Activated CD4-positive, alpha-beta T cell treated with anti-CD3 and anti-CD28 coated beads, Interleukin-10, Interleukin-2, amounts not matched to agents 100 ng/mL and 50 ng/mL, durations not matched to agents 16 hours and 8 hours (primary cell): Measurements from ENCODE around the gene BATF2.

Experiments used
- DNase-seq: peaks from one replicate; pipeline ENCODE4 v3.0.0-alpha.2; 2020

BATF2 gene

GRCh38 chr11:64963072-64963631, 33.6 kb downstream of the BATF2 start:
- DNase-seq = no peak

DNA sequence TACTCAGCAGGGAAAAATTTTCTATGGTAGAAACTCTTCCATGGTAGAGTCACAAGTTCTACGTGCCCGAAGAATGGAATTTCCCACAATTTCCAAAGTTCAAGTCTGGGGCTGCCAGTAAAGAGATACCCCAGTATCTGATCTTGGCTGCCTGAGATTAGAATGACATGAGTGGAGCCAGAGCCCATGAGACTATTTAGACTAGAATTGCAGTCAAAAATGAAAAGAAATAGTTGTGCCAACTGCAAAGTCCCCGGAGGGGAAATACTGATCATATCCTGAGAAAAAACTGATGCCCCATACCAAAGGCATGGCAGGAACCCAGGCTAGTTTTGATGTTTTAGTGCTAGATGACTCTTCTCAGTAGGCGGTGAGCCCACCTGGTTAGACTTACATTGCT, 36.1 kb downstream of the BATF2 start:
- DNase-seq = no peak

- no peak for DNase-seq
Observed at GRCh38 chr11:64959498-64959897, 37.3 kb downstream of the BATF2 start.

GRCh38 chr11:64954201-64954600, 42.6 kb downstream of the BATF2 start:
- no peak for DNase-seq

DNA sequence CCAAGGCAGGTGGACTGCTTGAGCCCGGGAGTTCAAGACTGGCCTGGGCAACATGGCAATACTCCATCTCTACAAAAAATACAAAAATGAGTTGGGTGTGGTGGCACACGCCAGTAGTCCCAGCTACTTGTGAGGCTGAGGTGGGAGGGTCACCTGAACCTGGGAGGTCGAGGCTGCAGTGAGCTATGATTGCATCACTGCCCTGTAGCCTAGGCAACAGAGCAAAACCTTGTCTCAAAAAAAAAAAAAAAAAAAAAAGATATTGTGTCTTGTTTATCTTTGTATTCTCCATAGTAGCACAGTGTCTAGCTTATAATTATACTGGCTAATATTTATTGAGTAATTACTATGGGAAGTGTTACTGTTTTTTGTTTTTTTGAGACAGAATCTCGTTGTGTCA, 45.2 kb downstream of the BATF2 start:
- no peak for DNase-seq

DNA sequence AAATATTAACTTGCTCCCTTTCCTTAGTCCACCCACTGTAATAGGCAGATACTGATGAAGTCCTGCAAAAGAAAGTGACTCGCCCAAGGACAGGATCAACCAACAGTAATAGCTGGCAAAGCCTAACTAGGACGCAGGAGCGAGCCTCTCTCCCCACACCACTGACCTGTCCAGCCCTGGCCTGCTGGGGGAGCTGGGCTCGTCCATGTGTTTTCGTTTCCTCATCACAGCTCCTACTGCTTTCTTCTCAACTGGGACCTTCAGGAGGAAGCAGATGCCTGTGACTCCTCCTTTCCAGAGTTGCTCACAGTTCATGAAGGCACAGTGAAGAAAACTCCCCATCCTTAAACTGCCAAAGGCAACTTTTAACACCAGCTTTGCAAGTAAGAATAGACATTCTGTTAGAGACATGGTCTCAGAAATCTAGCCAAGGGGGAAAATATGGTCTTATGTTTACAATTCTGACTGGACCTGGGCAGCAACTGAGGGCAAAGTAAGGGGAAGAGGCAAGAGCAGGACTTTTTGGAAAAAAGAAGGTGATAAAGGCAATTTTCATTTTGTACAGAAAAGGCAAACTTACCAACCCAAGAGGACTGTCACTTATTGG, 49.5 kb downstream of the BATF2 start:
- DNase-seq = no peak
